ENCODE results near the gene TIGD3. TPM values are rescaled to one million over a fixed set of nuclear protein-coding genes. Genes with fewer than 3 reads are reported as not detected.
A peak's percentile ranks its signal among the peaks of the same experiment; 100 is the strongest.

The TIGD3 gene
- total and polyA plus RNA-seq, 10 of the 15 experiments (the other 5 are each of a cell fraction or from before 2014, with no cell fraction given) = 0.13 to 1.4 (median 0.57) TPM

GRCh38 chr11:65404210-65404609 is 49.7 kb downstream of the TIGD3 start:
- ATAC-seq = no peak
- TF ChIP-seq ZNF24 (IDR thresholded peaks at IDR 0.05) (no peak), KDM1A (IDR thresholded peaks at IDR 0.05; ENCODE audit: borderline replicate concordance) (no peak), KAT2A (conservative IDR thresholded peaks at IDR 0.05; ENCODE audit: control insufficient read depth, low read depth, low read length) (no peak), CTCF (IDR thresholded peaks at IDR 0.05 in 2 of 3, conservative IDR thresholded peaks at IDR 0.05 in 1 of 3; ENCODE audit: control insufficient read depth in 2 of 3, extremely low read depth in 1 of 3, insufficient read depth in 1 of 3, low read depth in 3 of 3, low read length in 3 of 3) (no peak), BRCA1 (IDR thresholded peaks at IDR 0.05; ENCODE audit: low read depth, low read length) (no peak), RCOR1 (conservative IDR thresholded peaks at IDR 0.05; ENCODE audit: low read depth, low read length) (no peak), RBBP5 (conservative IDR thresholded peaks at IDR 0.05) (no peak), NFYA (IDR thresholded peaks at IDR 0.05; ENCODE audit: borderline replicate concordance, low read depth, low read length) (no peak), BCLAF1 (IDR thresholded peaks at IDR 0.05) (no peak), GABPA (IDR thresholded peaks at IDR 0.05; ENCODE audit: low read depth) (no peak), SUPT20H (IDR thresholded peaks at IDR 0.05; ENCODE audit: borderline replicate concordance, control insufficient read depth, low read depth, low read length) (no peak), EZH2 (IDR thresholded peaks at IDR 0.05; ENCODE audit: borderline replicate concordance, control insufficient read depth, low read depth, low read length) (no peak), TAF1 (IDR thresholded peaks at IDR 0.05; ENCODE audit: borderline replicate concordance, low read depth, low read length) (no peak)
- FAIRE-seq = no peak
- peaks cover 22 to 23% of the 10 kb centered on the region in 2 experiments for H3K36me3 ChIP-seq (ENCODE audit: control insufficient read depth in 2 of 2, insufficient read depth in 2 of 2, low read length in 1 of 2)
- no peaks in the 10 kb centered on the region for H3K27me3 ChIP-seq (replicated peaks in 1 of 2; ENCODE audit: control insufficient read depth in 2 of 2, insufficient read depth in 2 of 2, low read length in 1 of 2)
- 18% methylated on average over 9 of the region's 13 CpGs for WGBS (ENCODE audit: insufficient coverage, insufficient replicate concordance, low lambda C conversion rate, missing lambda C conversion rate)
- peak overlapping the region; percentile 91 for H3K27ac ChIP-seq (ENCODE audit: control insufficient read depth, insufficient read depth)
- H3K9ac ChIP-seq (ENCODE audit: control insufficient read depth, insufficient read depth, low read length) = peak overlapping the region; percentile 41
- no peak overlapping the region for H3K4me3 ChIP-seq
- in situ Hi-C loops (cut with MboI) = no loop called here
- no peaks in the 10 kb centered on the region for H4K20me1 ChIP-seq (ENCODE audit: control insufficient read depth, insufficient read depth)
- H3K4me2 ChIP-seq (ENCODE audit: control insufficient read depth, insufficient read depth) = peak overlapping the region; percentile 28
- intact Hi-C loops (cut with micrococcal nuclease; ENCODE audit: unreplicated experiment) = no loop called here
- BruUV-seq (replicated peaks) = no TSS peak
- RAD21 ChIA-PET (ENCODE audit: unreplicated experiment) = interaction anchor here (0.7 to 1.5 kb wide), 8 partner anchors 12 to 107 kb away, joined by 3 to 4 read pairs (median 3); no protein-coding TSS in a partner anchor
- no peaks in the 10 kb centered on the region; the same call in 1 of the 2 replicates for H3K79me2 ChIP-seq (ENCODE audit: control insufficient read depth, insufficient read depth, low read length)
- DNase-seq (ENCODE audit: low read depth, low spot score) = no peak
- no peaks in the 10 kb centered on the region for H3K9me3 ChIP-seq (replicated peaks; ENCODE audit: control insufficient read depth, insufficient read depth, low read length)
- peaks cover 20% of the 10 kb centered on the region for H3K4me1 ChIP-seq (ENCODE audit: control insufficient read depth, insufficient read depth, low read length)
- H2AFZ ChIP-seq (ENCODE audit: control insufficient read depth, low read depth, low read length) = no peak overlapping the region
- SMC1A ChIA-PET (ENCODE audit: uncharacterized antibody, unreplicated experiment) = interaction anchor here (1.0 to 1.2 kb wide), 5 partner anchors 11 to 65 kb away, joined by 3 read pairs; no protein-coding TSS in a partner anchor
- CTCF ChIA-PET = interaction anchor here (1.6 to 2.9 kb wide), 2 partner anchors 12 to 16 kb away, joined by 4 to 13 read pairs; no protein-coding TSS in a partner anchor
- POLR2A ChIA-PET = interaction anchor here (0.7 to 2.8 kb wide), 7 partner anchors 9 to 26 kb away, joined by 3 to 10 read pairs (median 3); no protein-coding TSS in a partner anchor
